GM10248 (cell line): Measurements from ENCODE around the gene HIRA.
A peak's percentile ranks its signal among the peaks of the same experiment; 100 is the strongest.

ENCODE experiments used
- CTCF ChIA-PET: fragments of 300-600 bp; sonication (Branson Sonifier 250); formaldehyde crosslinking; extraction: SDS; loops from one replicate; lab custom pipeline; 2021; ENCODE audit warnings: antibody characterized with exemption; lab: Yijun Ruan, JAX
- POLR2A ChIA-PET: fragments of 350-650 bp; sonication (Branson Sonifier 250); formaldehyde crosslinking; extraction: SDS; loops from one replicate; lab custom pipeline; 2020; ENCODE audit warnings: antibody characterized with exemption; lab: Yijun Ruan, JAX
- DNase-seq: peaks from one replicate; pipeline ENCODE4 v3.0.0; 2012; ENCODE audit errors: extremely low spot score
- CTCF ChIP-seq: IDR thresholded peaks from 2 replicates; pipeline ENCODE4 v1.5.1; 2012; ENCODE audit warnings: mild to moderate bottlenecking, low read depth; ENCODE audit errors: extremely low read depth, missing control alignments, control extremely low read depth

Gene HIRA

GRCh38 chr22:19478045-19478900 lies 46.7 kb upstream of the HIRA start:
- TF ChIP-seq CTCF = no peak
- DNase-seq = no peak
- ChIA-PET POLR2A (no interaction called here), CTCF (interaction anchor here (0.8 to 2.3 kb wide), 11 partner anchors 10 to 333 kb away, joined by 3 to 16 read pairs (median 4); partner anchors contain the start of genes CLTCL1, ESS2 and SLC25A1)

- peak; percentile 57 for TF ChIP-seq CTCF
- DNase-seq = no peak
- ChIA-PET CTCF (interaction anchor here (0.6 to 2.3 kb wide), 14 partner anchors 9 to 333 kb away, joined by 3 to 16 read pairs (median 4); partner anchors contain the start of genes CLTCL1, ESS2 and SLC25A1), POLR2A (no interaction called here)
These were observed 46.0 kb upstream of the HIRA start for GRCh38 chr22:19477321-19478044.

- ChIA-PET POLR2A (no interaction called here), CTCF (no interaction called here)
These were observed 44.5 kb upstream of the HIRA start for GRCh38 chr22:19476023-19476422.

DNA sequence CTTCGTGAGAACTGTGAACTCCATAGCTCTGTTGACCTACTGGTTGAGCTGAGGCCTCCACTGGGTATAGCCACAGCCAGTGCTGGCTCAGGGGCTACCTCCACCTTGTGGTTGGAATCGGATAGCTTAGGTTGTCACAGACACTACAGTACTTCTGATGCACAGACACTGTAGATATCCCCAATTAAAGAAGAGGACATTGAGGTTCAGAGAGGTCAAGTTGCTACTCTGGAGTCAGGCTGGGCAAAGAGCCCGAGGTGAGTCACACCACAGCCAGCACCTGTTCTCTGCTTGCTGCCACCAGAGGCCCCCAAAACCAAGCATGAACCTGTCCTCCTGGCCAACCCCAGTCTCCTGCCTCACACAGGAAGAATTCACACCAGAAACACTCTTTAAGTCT lies 42.0 kb upstream of the HIRA start:
- DNase-seq = no peak
- ChIA-PET POLR2A (interaction anchor here (1.3 kb wide), 1 partner anchor 15 kb away, joined by 4 read pairs; no protein-coding TSS in a partner anchor), CTCF (interaction anchor here (0.7 to 3.0 kb wide), 8 partner anchors 10 to 295 kb away, joined by 3 to 15 read pairs (median 6); partner anchors contain the start of gene SLC25A1)
- no peak for TF ChIP-seq CTCF

More at GRCh38 chr22:19476023-19476422, 44.5 kb upstream of the HIRA start:
- DNase-seq = no peak
- no peak for TF ChIP-seq CTCF

DNA sequence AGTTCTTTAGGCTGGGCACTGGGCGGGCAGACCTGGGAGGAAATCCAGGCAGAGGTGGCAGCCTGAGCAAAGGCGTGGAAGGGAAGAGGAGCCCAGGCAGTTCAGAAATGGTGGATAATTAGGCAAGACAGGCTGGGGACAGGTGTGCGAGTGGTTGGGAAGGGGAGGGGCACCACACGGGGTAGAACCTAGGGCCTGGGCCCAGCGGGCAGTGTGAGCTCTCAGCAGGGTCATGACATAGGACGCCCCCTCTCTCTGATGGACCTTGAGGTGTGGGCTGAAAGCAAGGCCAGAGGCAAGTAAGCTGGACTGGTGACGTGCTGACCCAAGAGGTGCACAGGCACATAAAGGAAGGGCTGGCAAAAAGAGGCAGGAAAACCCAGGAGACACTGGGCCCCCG lies 40.7 kb upstream of the HIRA start:
- ChIA-PET CTCF (interaction anchor here (1.4 to 3.0 kb wide), 3 partner anchors 9 to 161 kb away, joined by 3 to 15 read pairs (median 5); no protein-coding TSS in a partner anchor), POLR2A (no interaction called here)
- TF ChIP-seq CTCF = no peak
- DNase-seq = no peak

GRCh38 chr22:19471572-19471971 lies 40.0 kb upstream of the HIRA start:
- no peak for TF ChIP-seq CTCF
- ChIA-PET CTCF (no interaction called here), POLR2A (no interaction called here)
- DNase-seq = no peak
